GM19043 (cell line): Measurements from ENCODE around the gene METTL24.
"Not testable (repeated sequence)": the region's sequence is repeated elsewhere in the genome, so short reads cannot be mapped to it uniquely, and the experiment has no call there.

Source experiments
- ATAC-seq: cut with Tn5 transposase; IDR thresholded peaks from one replicate; pipeline ENCODE4 v1.9.1; 2021; ENCODE audit warnings: low read depth; ENCODE audit not compliant: unreplicated experiment

The METTL24 gene

DNA sequence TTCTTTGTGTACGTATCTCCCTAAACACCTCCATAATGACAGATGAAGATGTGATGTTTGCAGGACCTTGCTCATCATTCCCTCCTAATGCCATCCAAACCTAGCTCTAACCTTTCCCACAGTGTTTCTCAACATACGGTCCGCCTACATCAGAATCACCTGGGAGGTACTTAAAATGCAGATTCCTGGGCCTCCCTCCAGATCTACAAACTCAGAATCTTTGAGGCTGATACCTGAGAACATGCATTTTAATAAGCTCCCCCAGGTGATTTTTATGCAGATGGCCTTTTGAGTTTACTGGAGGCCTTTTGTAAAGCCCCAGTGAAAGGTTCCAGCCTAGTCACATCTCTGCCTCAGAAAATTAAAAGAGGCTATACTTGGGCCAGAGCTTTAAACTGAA, 40.5 kb downstream of the METTL24 start:
- ATAC-seq = no peak

DNA sequence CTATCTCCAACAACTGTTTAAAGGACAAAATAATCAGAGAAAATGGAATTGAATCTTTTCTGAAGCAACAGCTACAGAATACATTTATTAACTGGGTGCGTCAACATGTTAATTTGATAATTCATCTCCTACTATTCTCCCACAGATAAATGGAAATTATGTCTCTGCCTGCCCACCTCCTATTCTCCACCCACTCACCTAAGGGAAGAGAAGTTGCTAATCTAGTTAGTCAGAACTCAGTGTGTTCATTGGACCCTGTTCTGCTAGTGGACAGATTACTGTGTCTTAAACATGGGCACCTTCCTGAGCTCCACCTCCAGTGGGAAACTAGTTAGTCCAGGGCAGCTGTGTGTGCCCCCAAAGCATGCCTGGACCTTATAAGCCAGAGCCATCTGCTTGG, 41.0 kb downstream of the METTL24 start:
- ATAC-seq = no peak

DNA sequence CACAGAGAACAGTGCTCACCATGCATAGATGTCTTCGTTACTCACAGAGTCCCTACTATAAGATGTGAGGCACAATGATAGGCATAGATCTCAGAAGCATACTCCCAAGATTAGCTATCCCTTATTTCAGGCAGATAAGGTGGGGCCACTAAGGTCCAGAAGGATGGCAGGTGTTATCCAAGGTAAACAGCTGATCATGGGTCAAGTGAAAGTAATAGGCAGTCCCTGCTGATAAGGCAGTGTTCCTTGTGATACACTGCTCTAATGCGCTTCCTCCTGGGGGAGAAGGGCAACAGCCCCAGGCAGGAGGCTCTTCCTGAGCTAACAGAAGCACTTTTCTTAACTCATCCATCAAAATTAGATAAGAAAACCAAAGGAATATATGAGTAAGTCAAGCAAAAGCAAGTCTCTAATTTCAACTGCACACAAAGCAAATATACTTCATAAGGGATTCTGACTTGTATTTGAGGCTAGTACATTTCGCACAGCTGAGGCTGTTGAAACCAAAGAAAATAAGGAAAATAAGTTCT, 42.2 kb downstream of the METTL24 start:
- ATAC-seq = no peak

DNA sequence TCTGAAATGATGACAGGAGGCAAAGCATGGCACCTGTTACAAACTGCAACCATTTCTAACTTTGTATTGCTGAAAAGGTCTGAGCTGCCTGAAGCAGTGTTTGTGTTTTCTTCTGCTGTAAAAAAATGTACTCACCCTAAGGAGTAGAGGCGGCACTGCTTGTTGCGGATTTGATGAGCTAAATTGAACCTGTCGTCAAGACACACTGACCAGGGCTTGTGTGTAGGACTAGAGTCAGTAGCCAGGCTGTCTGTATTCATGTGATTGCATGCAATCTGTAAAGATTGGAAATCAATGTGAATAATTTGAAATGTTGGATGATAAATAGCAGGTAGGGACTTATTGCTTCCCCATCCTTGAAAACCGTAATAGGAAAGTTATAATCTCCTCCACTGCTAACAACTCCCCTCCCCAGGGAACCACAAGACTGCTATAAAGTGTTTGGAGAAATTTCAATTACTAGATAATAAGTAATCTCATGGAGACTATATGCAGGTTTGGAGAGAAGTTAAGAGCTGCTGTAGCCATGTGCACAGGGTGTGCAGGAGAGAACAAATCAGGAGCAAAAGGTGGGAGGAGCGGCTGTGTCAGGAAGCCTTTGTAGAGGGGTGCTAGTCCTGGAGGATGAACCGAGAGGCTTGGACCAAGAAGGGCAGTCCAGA, 42.8 kb downstream of the METTL24 start:
- ATAC-seq = no peak

DNA sequence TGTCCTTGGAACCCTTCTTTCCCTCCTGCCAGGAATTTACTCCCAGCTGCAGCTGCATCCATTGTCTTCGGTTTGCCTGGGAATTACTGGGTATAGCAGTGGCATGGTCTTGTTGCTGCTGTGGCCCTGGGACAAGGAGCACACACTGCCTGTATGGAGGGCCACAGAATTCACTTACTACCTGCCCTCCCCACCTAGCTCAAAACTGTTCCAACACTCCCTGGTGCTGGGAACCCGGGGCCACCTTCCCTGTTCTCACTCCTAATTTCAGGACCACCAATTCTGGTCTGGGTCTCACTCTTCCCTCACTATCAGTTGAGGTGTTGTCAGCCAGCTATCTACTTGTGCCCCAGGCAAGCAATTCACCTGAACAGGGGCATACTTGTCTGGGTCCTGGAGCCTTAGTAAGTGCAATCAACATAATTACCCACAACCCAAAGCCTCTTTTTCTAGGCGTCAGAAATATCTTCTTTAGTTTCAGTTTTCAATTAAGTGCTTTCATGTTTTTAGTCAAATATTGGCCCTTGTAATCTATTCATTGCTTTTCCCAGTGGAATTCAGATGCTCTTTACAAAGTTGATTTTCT, 47.2 kb downstream of the METTL24 start:
- no peak for ATAC-seq

DNA sequence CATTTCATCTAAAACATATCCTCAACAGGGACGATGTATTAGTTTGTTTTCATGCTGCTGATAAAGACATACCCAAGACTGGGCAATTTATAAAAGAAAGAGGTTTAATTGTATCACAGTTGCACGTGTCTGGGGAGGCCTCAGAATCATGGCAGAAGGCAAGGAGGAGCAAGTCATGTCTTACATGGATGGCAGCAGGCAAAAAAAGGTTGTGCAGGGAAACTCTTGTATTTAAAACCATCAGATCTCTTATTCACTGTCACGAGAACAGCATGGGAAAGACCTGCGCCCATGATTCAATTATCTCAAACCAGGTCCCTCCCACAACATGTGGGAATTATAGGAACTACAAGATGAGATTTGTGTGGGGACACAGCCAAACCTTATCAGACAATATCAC, 48.7 kb downstream of the METTL24 start:
- ATAC-seq = not testable (repeated sequence)

DNA sequence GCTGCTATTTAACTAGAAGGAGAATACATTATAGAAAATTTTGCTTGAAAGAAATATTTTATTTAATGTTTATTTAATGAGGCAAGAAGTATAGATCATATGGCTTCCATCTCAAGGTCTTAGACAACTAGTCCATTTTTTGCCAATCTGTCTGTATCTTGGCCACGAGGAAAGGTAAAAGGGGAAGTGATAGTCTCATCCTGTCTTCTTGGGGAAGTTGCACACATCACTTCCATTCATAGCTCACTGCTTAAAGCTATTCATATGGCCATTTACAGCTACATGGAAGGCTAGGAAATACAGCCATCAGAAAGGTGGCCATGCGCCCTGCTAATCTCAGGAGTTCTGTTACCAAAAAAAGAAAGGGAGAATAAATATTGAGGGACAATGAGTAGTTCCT, 50.8 kb downstream of the METTL24 start:
- no peak for ATAC-seq

DNA sequence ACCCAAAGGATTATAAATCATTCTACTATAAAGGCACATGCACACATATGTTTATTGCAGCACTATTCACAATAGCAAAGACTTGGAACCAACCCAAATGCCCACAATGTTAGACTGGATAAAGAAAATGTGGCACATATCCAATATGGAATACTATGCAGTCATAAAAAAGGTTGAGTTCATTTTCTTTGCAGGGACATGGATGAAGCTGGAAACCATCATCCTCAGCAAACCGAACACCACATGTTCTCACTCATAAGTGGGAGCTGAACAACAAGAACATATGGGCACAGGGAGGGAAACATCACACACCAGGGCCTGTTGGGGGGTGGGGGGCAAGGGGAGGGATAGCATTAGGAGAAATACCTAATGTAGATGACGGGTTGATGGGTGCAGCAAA, 52.3 kb downstream of the METTL24 start:
- not testable (repeated sequence) for ATAC-seq

DNA sequence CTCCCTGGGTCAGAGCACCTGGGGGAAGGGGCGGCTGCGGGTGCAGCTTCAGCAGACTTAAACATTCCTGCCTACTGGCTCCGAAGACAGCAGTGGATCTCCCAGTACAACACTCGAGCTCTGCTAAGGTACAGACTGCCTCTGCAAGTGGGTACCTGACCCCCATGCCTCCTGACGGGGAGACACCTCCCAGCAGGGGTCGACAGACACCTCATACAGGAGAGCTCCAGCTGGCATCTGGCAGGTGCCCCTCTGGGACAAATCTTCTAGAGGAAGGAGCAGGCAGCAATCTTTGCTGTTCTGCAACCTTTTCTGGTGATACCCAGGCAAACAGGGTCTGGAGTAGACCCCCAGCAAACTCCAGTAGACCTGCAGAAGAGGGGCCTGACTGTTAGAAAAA, 54.5 kb downstream of the METTL24 start:
- ATAC-seq = not testable (repeated sequence)

DNA sequence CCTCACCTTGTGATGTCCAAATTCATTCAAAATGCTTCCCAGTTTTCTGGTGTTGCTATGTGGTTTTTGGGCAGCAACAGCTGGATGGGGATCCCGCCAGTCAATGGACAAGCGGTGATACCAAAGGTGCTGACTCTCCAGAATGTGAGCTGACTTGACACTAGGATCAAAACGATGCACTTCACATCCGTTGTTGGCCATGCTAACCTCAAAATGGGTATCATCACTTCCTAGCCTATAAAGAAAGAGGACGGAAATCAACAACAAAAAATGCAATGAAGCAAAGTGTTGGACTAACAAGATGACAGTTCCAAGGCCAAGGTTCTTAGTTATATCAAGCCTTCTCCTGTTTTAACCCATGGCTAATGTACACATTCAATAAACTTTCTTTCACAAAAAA, 59.2 kb downstream of the METTL24 start:
- no peak for ATAC-seq

DNA sequence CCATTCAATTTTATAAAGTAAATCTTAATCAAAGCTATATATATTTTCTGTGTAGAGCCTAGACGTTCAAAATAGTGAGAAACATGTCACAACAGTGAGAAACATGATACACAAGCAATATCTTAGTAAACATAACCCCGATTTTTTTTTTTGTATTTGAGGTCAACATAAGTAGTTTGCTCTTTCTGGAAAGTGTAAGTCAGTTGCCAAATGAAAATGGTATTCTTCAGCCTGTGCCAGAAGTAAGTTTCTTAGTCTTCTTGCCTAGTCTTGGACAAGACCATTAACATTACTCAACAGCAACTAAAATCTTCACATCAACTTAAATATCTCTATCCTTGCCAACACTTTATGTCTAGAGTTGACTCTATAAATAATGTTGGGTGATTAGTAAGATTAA, 59.7 kb downstream of the METTL24 start:
- no peak for ATAC-seq

DNA sequence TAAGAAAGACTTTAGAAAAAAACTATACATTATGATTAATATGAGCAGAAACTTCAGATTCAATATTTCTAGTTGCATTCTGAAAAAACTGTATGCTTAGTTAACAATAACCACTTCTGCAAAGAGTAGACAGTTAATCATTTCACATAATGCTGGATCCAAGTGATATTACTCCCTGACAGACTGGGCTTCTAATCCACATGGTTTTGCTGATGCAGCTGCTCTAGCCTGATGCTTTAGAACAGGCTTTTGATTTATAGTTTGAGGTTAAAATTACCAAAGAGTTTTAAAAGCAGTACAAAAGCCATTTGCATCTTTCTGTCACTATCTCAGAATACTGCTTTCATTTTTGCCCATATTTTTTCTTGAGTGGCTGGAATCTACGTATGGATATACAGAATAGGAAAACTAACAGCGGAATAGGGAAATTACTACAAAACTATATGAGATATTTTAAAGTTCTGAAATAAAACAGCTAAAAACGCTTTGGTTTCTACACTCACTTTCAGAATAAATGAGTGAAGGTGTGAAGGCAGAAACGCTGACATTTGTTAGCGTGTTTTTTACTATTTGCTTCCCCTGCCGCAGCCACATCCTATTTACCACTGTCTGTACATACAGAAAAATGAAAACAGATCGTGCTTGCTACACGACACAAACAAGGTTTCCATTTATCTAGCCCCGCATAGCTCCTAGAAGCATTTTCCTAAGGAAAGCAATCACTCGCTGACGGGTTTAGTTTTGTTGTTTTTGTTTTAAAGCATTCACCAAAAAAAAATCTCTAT, 61.7 kb downstream of the METTL24 start:
- ATAC-seq = no peak

DNA sequence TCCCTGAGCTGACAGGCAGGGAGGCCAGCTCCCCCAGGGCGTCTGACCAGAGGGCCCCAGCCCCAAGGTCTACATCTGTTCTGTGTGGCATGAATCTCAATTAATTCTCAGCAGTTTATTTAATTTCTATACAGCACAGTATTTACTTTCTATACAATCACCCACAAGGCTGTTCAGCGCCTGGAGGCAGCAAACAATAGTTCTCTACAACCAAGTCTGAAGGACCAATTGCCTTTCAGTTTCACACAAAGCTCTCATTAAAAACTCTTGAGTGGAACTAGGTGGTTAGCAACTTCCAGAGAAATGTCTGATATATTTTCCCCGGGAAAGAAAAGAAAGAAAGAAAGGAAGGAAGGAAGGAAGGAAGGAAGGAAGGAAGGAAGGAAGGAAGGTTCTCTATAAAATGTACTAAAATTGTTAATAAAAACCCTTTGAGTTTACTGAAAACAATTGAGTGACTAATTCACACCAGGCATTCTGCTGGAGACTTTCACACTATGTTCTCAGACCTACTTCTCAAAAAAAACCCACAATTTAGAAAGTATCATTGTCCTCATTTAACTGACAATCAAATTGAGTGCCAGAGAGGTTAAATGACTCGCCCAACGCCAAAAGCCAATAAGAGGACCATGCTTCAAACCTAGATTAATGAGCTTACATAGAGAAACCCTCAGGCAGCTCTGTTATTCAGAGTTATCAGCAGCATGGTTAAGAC, 62.5 kb downstream of the METTL24 start:
- ATAC-seq = no peak

DNA sequence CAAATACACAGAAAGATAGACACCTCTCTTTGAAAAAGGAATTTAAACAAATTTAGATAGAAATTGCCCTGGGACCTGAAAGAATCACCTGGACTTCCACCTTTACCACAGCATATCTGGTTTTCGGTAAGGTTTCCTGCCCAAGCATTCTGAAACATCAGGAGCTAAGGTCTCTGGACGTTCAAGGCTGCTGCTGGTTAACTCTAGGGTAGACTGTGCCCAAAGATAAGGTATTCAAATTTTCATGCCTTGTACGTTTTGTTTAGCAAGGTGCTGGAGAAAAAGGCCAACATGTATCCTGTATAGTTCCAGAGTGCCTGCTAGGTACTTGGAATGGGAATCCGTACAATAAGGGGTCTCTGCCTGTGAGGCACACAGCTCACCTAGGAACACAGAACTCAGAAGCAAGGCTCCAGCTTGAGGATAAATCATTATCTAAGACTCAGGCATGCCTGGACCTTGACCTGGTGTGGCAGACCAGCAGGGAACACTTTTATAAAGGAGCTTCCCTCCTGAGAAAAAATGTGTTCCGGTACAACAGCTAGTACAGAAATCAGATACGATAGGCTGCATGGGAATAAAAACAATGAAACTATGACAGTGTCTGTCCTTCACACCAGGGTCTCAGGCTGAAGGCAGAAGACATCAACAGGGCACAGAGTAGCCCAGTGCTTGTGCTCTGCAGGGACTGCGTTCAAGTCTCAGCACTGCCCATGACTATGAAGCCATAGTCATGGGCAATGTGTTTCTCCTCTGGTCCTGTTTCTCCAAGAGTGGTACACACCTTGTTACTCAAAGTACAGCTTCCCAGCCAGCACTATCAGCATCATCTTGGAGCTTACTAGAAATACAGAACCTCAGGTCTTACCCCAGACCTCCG, 70.4 kb downstream of the METTL24 start:
- ATAC-seq = no peak

DNA sequence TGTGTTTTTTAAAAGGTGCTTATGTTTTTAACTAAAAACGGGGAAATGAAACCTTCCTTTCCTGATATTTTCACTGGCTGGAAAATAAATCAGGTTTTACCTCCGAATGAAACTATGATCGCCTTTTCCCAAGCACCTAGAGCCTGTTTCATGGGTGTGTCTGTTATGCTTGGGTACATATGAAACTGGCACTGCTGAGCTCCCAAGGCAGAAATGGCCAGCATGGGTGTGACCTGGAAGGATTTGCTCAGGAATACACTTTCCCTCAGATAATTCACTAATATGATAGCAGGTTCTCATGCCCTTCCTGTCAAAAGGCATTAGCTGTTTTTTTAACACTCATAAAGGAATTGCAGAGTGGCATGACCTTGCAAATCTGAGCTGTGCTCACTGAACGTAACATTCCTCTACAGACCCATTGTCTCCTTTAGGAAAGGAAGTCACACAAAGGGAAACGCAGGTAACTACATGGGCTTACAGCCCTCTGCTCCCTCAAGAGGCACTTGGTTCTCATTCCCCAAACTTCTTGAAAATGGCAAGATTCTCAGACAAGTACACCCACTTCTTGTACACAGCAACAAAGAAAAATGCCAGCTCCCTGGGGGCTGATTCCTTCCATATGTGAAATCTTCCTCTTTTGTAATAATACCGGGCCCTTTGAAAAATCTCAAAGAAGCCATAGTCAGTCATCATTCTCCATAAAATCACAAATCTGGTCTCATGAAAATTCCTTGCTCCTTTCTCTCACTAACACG, 72.7 kb downstream of the METTL24 start:
- no peak for ATAC-seq

DNA sequence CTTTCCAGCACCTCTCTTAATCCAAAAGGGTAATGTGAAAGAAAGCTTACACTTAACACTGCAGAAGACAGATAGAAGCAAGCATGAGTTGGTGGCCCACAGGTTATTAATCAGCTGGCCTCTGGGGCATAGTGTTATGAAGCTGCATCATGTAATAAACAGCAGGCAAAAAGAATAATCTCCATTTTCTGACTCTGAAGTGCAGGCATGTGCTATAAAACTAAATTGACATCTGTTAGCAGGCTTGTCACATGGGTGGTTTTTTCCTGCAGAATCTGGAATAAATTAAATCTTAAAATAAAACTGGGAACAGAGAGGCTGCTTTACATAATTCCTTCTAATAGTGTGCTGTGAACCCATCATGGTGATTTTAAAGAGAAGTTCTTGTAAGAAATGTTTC, 73.3 kb downstream of the METTL24 start:
- ATAC-seq = no peak

DNA sequence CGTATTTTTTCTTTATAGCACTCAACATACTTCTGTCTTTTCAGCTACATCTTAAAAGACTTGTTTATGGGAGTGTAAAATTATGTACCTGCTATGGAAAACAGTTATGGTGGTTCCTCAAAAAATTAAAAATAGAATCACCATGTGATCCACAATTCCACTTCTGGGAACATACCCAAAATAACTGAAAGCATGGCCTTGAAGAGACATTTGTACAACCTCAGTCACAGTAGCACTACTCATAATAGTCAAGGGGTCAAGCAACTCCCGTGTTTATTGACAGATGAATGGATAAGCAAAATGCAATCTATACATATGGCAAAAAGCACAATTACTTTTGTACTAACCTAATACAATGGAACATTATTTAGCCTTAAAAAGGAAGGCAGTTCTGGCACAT, 74.5 kb downstream of the METTL24 start:
- ATAC-seq = no peak

DNA sequence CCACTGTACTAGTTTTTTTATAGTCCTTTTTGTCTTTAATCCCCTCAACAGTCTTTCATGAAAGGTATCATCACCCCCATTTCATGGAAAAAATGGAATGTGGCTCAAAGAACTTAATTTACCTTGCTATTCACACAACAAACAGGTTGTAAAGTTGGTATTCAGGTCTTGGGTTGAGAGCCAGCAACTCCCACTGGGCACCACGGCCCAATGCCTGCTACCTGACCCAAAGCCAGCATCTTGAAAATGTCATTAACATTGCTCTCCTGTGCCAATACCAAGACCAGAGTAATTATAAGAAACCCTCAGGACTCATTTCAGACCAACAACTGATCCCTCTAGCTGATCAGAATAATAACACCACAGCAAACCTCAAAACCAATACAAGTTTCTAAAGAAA, 75.7 kb downstream of the METTL24 start:
- ATAC-seq = no peak

DNA sequence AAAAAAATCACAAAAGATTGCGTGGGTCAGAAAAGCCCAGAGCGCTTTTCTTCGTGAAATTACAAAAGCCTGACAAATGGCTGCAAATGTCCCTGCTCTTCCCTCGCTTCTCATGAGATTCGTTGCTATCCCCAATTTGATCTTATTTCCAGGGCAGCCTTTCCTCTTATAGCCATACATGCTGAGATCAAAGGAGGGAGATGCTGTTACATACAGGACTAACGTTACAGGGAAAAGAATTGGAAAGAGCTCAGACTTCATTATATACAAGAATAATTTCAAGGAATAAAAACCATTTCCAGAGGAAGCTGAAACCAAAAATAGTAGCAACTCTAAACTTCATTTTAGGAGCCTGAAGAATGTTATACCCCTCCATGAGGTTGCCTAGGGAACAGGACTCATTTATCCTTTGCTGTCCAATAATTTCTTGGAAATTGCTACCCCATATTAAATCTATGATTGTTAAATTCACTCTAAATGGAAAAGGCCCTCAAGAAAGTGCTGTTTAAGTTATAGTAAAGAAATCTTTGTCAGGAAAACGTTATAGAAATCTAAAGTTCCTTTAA, 81.0 kb downstream of the METTL24 start:
- no peak for ATAC-seq
